Muscle of back (tissue), 11 donors: ENCODE results near the gene WASF1. TPM values are rescaled to one million over a fixed set of nuclear protein-coding genes. Genes with fewer than 3 reads are reported as not detected.
"Not testable (repeated sequence)": the region's sequence is repeated elsewhere in the genome, so short reads cannot be mapped to it uniquely, and the experiment has no call there.

ENCODE experiments used
- DNase-seq, 3 donors: peaks; one replicate each; pipeline versions ENCODE4 v3.0.0 to v3.0.0-alpha.2; 2013
- polyA plus RNA-seq, 10 donors: library from polyadenylated mRNA; unstranded; fragments of 120-200 nt; gene quantifications; one replicate each; pipeline ENCODE4 v1.2.1, GENCODE V29; 2013; ENCODE audit not compliant: insufficient read length in 10 of 10

WASF1 gene
- polyA plus RNA-seq, 10 donors: 7.0 to 13.7 (median 10.8) TPM

GRCh38 chr6:110178626-110179405, 654 bp downstream of the WASF1 start:
- peak; percentile 46 to 87 (median 62) for DNase-seq

- DNase-seq: no peak
Measured at GRCh38 chr6:110173506-110174132, 5.9 kb downstream of the WASF1 start.

- no peak for DNase-seq
Measured at GRCh38 chr6:110170081-110170480, 9.4 kb downstream of the WASF1 start.

- no peak for DNase-seq
Measured at GRCh38 chr6:110158479-110158878, 21.0 kb downstream of the WASF1 start.

- DNase-seq: no peak
Measured at GRCh38 chr6:110147870-110148269, 31.6 kb downstream of the WASF1 start.

- peak in 1 of 3 donors; percentile 47 for DNase-seq
Measured at GRCh38 chr6:110140650-110141049, 38.8 kb downstream of the WASF1 start.

GRCh38 chr6:110139052-110139451, 40.4 kb downstream of the WASF1 start:
- DNase-seq: no peak

GRCh38 chr6:110137924-110138887, 41.3 kb downstream of the WASF1 start:
- DNase-seq: no peak

- DNase-seq: no peak
Measured at GRCh38 chr6:110130362-110130761, 49.1 kb downstream of the WASF1 start.

- no peak for DNase-seq
Measured at GRCh38 chr6:110128418-110128817, 51.1 kb downstream of the WASF1 start.

GRCh38 chr6:110125361-110125760, 54.1 kb downstream of the WASF1 start:
- no peak for DNase-seq

GRCh38 chr6:110121655-110122054, 57.8 kb downstream of the WASF1 start:
- not testable (repeated sequence) for DNase-seq

GRCh38 chr6:110116258-110116657, 63.2 kb downstream of the WASF1 start:
- no peak for DNase-seq

- no peak for DNase-seq
Measured at GRCh38 chr6:110114004-110114403, 65.5 kb downstream of the WASF1 start.

GRCh38 chr6:110105296-110105695, 74.2 kb downstream of the WASF1 start:
- DNase-seq: no peak

- DNase-seq: no peak
Measured at GRCh38 chr6:110103260-110103659, 76.2 kb downstream of the WASF1 start.

GRCh38 chr6:110102411-110102810, 77.1 kb downstream of the WASF1 start:
- DNase-seq: no peak

- DNase-seq: no peak
Measured at GRCh38 chr6:110101885-110102284, 77.6 kb downstream of the WASF1 start.

GRCh38 chr6:110098511-110099116, 80.9 kb downstream of the WASF1 start:
- no peak for DNase-seq

- no peak for DNase-seq
Measured at GRCh38 chr6:110097443-110097842, 82.0 kb downstream of the WASF1 start.

GRCh38 chr6:110095935-110096334, 83.5 kb downstream of the WASF1 start:
- DNase-seq: no peak

- no peak for DNase-seq
Measured at GRCh38 chr6:110095101-110095500, 84.4 kb downstream of the WASF1 start.
